OCI-LY7 (cell line): ENCODE data around the gene ADPRH. TPM values are rescaled to one million over a fixed set of nuclear protein-coding genes. Genes with fewer than 3 reads are reported as not detected.

Source experiments
- BruUV-seq: library from RNA; stranded (reverse); fragments of 400-500 nt; replicated peaks from 2 replicates; lab custom pipeline; 2021; lab: Mats Ljungman, UMichigan
- CTCF ChIA-PET: fragments of 300-600 bp; sonication (Branson Sonifier 250); formaldehyde crosslinking; loops from one replicate; lab custom pipeline; 2022; ENCODE audit warnings: antibody characterized with exemption; ENCODE audit not compliant: unreplicated experiment; lab: Charles Lee
- POLR2A ChIA-PET: fragments of 300-600 bp; sonication (Branson Sonifier 250); formaldehyde crosslinking; loops from one replicate; lab custom pipeline; 2022; ENCODE audit warnings: antibody characterized with exemption; lab: Charles Lee
- DNase-seq: peaks from one replicate; pipeline ENCODE4 v3.0.0-alpha.2; 2015; ENCODE audit warnings: low spot score
- H2AFZ ChIP-seq: fragments of 200-600 bp; sonication (generic), shearing (Covaris generic); 2 replicates; pipeline ENCODE4 v1.6.1; 2014; ENCODE audit warnings: mild to moderate bottlenecking, antibody characterized with exemption, low read length, moderate library complexity
- H3K27ac ChIP-seq: fragments of 200-600 bp; sonication (generic); 2 replicates; pipeline ENCODE4 v1.5.1; 2014; ENCODE audit warnings: mixed run types, low read depth, mild to moderate bottlenecking, moderate library complexity, low read length, inconsistent platforms; ENCODE audit not compliant: poor library complexity, severe bottlenecking
- H3K36me3 ChIP-seq: fragments of 200-600 bp; sonication (generic); 2 replicates; pipeline ENCODE4 v1.6.1; 2014; ENCODE audit warnings: mild to moderate bottlenecking, antibody characterized with exemption, low read length, moderate library complexity, mixed read lengths; ENCODE audit not compliant: insufficient read depth
- H3K4me1 ChIP-seq: fragments of 200-600 bp; sonication (generic); 2 replicates; pipeline ENCODE4 v1.5.1; 2014; ENCODE audit warnings: mild to moderate bottlenecking, low read length; ENCODE audit not compliant: insufficient read depth, poor library complexity, severe bottlenecking
- H3K4me2 ChIP-seq: fragments of 200-600 bp; sonication (generic); 2 replicates; pipeline ENCODE4 v1.6.1; 2014; ENCODE audit warnings: mild to moderate bottlenecking, low read length
- H3K4me3 ChIP-seq: fragments of 200-600 bp; sonication (generic); 2 replicates; pipeline ENCODE4 v1.5.1; 2014; ENCODE audit warnings: mild to moderate bottlenecking, low read depth, low read length; ENCODE audit not compliant: poor library complexity, severe bottlenecking
- H3K79me2 ChIP-seq: fragments of 200-600 bp; sonication (generic); 2 replicates; pipeline ENCODE4 v1.6.1; 2016; ENCODE audit warnings: low read depth, mild to moderate bottlenecking, low read length, moderate library complexity, mixed read lengths; ENCODE audit not compliant: insufficient read depth
- H3K9me2 ChIP-seq: fragments of 200-600 bp; sonication (generic); 2 replicates; pipeline ENCODE4 v1.6.1; 2016; ENCODE audit warnings: mild to moderate bottlenecking, low read length, mixed read lengths; ENCODE audit not compliant: insufficient read depth
- H3K9me3 ChIP-seq: fragments of 200-600 bp; sonication (generic); 2 replicates; pipeline ENCODE4 v1.6.1; 2014; ENCODE audit warnings: mild to moderate bottlenecking, mixed run types, low read length, mixed read lengths
- H4K20me1 ChIP-seq: fragments of 200-600 bp; sonication (generic); 2 replicates; pipeline ENCODE4 v1.6.1; 2014; ENCODE audit warnings: mild to moderate bottlenecking, antibody characterized with exemption, low read length, moderate library complexity, mixed read lengths; ENCODE audit not compliant: insufficient read depth
- EZH2phosphoT487 ChIP-seq: fragments of 200-600 bp; sonication (generic); IDR thresholded peaks from 2 replicates; pipeline ENCODE4 v1.6.1; 2018; ENCODE audit warnings: low read depth, borderline replicate concordance, mild to moderate bottlenecking, mixed run types, antibody characterized with exemption, low read length, moderate library complexity, mixed read lengths
- intact Hi-C: fragments of 100-400 bp; cut with micrococcal nuclease; formaldehyde crosslinking; loops from one replicate; pipeline ENCODE4 v1.10.0; 2022; ENCODE audit not compliant: unreplicated experiment
- total RNA-seq, 2 experiments: library from RNA; depleted of rRNA in 1 of 2; stranded (reverse); fragments of >200 nt in 1 of 2; shearing (Covaris generic) in 1 of 2; gene quantifications; 2 replicates each; pipeline ENCODE4 v1.2.3, GENCODE V29; 2014 to 2022
- TF ChIP-seq, protein P1 (sequence below): fragments of 200-600 bp; sonication (generic); conservative IDR thresholded peaks from 2 replicates; pipeline ENCODE4 v1.5.1; 2014; ENCODE audit warnings: mild to moderate bottlenecking, antibody characterized with exemption, low read length, moderate library complexity, mixed read lengths

Gene ADPRH
- total RNA-seq, 2 experiments from 2014 or later, result not detected

DNA sequence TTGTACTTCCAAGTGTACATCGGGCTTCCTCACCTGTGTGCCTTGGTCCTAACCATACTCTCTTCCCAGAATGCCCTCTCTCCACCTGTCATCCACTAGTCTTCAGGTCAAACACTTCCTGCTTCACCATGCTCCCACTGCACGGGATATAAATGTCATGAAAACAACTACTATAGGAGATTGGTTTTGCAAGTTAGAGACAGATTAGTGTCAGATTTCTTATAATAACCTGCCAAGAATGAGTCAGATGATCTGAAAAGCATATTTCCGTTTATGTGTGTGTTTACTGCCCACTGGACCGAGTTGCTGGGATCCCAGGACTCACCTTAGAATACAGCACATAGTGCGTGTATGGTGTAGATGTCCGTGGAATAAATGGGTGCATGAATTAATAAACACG lies 39.8 kb downstream of the ADPRH start:
- Histone ChIP-seq H3K27ac (no peak overlapping the region), H3K4me2 (no peak overlapping the region), H3K9me3 (no peaks in the 10 kb centered on the region), H3K4me1 (no peaks in the 10 kb centered on the region), H2AFZ (no peak overlapping the region), H3K9me2 (no peaks in the 10 kb centered on the region), H3K79me2 (no peaks in the 10 kb centered on the region), H4K20me1 (no peaks in the 10 kb centered on the region), H3K4me3 (no peak overlapping the region), H3K36me3 (no peaks in the 10 kb centered on the region)
- intact Hi-C loops, result no loop called here
- no TSS peak for BruUV-seq
- ChIA-PET POLR2A (no interaction called here), CTCF (no interaction called here)
- no peak for TF ChIP-seq EZH2phosphoT487
- TF ChIP-seq, protein P1, sequence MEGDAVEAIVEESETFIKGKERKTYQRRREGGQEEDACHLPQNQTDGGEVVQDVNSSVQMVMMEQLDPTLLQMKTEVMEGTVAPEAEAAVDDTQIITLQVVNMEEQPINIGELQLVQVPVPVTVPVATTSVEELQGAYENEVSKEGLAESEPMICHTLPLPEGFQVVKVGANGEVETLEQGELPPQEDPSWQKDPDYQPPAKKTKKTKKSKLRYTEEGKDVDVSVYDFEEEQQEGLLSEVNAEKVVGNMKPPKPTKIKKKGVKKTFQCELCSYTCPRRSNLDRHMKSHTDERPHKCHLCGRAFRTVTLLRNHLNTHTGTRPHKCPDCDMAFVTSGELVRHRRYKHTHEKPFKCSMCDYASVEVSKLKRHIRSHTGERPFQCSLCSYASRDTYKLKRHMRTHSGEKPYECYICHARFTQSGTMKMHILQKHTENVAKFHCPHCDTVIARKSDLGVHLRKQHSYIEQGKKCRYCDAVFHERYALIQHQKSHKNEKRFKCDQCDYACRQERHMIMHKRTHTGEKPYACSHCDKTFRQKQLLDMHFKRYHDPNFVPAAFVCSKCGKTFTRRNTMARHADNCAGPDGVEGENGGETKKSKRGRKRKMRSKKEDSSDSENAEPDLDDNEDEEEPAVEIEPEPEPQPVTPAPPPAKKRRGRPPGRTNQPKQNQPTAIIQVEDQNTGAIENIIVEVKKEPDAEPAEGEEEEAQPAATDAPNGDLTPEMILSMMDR, result no peak
- DNase-seq, result no peak

DNA sequence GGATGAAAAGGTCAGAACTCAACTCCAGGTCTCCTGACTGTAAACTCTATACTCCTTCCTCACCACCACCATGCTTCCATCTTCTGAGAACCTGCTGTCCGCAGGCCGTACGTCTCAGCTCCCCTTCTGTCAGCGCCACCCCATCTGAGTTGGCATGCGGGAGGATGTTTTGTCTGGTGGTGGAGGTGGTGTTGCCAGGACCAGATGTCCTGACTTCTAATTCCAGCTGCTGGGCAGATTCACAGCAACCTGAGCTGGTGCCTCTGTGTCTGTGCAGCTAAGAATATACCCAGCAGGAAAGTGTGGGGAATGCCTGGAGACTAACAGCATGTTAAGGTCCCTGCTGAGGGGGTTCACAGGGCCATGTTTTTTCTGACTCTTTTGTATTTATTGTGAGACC lies 41.6 kb downstream of the ADPRH start:
- no TSS peak for BruUV-seq
- Histone ChIP-seq H3K36me3 (no peaks in the 10 kb centered on the region), H3K4me2 (no peak overlapping the region), H2AFZ (no peak overlapping the region), H3K79me2 (no peaks in the 10 kb centered on the region), H4K20me1 (no peaks in the 10 kb centered on the region), H3K27ac (no peak overlapping the region), H3K9me2 (no peaks in the 10 kb centered on the region), H3K4me3 (no peak overlapping the region), H3K9me3 (no peaks in the 10 kb centered on the region), H3K4me1 (no peaks in the 10 kb centered on the region)
- POLR2A ChIA-PET, result interaction anchor here (0.6 kb wide), 1 partner anchor 122 kb away, joined by 3 read pairs; no protein-coding TSS in a partner anchor
- CTCF ChIA-PET, result no interaction called here
- TF ChIP-seq, protein P1, result no peak
- no peak for TF ChIP-seq EZH2phosphoT487
- no peak for DNase-seq
- intact Hi-C loops, result no loop called here

DNA sequence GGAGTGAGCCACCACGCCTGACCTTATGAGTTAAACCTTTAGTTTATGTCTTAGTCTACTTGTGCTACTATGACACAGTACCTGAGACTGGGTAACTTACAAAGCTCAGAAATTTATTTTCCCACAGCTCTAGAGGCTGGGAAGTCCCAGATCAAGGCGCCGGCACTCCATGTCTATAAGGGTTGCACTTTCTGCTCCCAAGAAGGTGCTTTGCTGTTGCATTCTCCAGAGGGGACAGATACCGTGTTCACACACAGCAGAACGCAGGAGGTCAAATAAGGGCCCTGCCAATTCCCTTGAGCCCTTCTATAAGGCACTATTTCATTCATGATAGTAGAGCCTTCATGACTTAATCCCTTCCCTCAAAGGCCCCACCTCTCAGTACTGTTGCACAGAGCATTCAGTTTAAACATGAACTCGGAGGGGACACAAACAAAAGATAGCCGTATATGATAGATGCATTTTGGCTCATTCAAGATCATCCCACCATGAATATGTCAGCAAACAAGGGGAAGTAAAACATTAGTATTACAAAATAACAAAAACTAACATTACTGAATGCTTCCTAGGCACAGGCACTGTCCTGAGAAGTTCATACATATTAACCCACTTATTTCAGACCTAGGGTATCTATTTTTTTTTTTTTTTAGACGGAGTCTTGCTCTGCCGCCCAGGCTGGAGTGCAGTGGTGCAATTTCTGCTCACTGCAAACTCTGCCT lies 44.9 kb downstream of the ADPRH start:
- H3K4me3 ChIP-seq, result no peak overlapping the region
- no peaks in the 10 kb centered on the region for H3K4me1 ChIP-seq
- H3K4me2 ChIP-seq, result no peak overlapping the region
- H3K79me2 ChIP-seq, result no peaks in the 10 kb centered on the region
- no TSS peak for BruUV-seq
- no peak overlapping the region for H2AFZ ChIP-seq
- no peaks in the 10 kb centered on the region for H3K9me2 ChIP-seq
- H4K20me1 ChIP-seq, result no peaks in the 10 kb centered on the region
- no peaks in the 10 kb centered on the region for H3K36me3 ChIP-seq
- CTCF ChIA-PET, result no interaction called here
- intact Hi-C loops, result no loop called here
- no peaks in the 10 kb centered on the region for H3K9me3 ChIP-seq
- POLR2A ChIA-PET, result interaction anchor here (0.7 kb wide), 1 partner anchor 831 kb away, joined by 6 read pairs; no protein-coding TSS in a partner anchor
- no peak for DNase-seq
- H3K27ac ChIP-seq, result no peak overlapping the region
- no peak for TF ChIP-seq EZH2phosphoT487
- TF ChIP-seq, protein P1, result no peak
